Measurements from ENCODE around the gene TRPC4.

- TF ChIP-seq CTCF (IDR thresholded peaks at IDR 0.05) = no peak
- TF ChIP-seq POLR2AphosphoS5 (IDR thresholded peaks at IDR 0.05) = no peak
- no peak for TF ChIP-seq EP300 (IDR thresholded peaks at IDR 0.05)
- TF ChIP-seq POLR2A (IDR thresholded peaks at IDR 0.05; ENCODE audit: low read depth) = no peak
Observed at GRCh38 chr13:37657134-37657533, 212.4 kb downstream of the TRPC4 start.

Data from esophagus muscularis mucosa (tissue), 4 donors.